Measurements from ENCODE around the gene EFCAB13.
"Not testable (repeated sequence)": the region's sequence is repeated elsewhere in the genome, so short reads cannot be mapped to it uniquely, and the experiment has no call there.

Gene EFCAB13

GRCh38 chr17:47425887-47426635 is 102.3 kb downstream of the EFCAB13 start:
- not testable (repeated sequence) for DNase-seq (ENCODE audit: low read depth in 2 of 2, low spot score in 1 of 2)

GRCh38 chr17:47427985-47428384 is 104.2 kb downstream of the EFCAB13 start:
- DNase-seq (ENCODE audit: low read depth in 2 of 2, low spot score in 1 of 2): no peak

- not testable (repeated sequence) for DNase-seq (ENCODE audit: low read depth in 2 of 2, low spot score in 1 of 2)
Observed at GRCh38 chr17:47432240-47432639, 108.5 kb downstream of the EFCAB13 start.

GRCh38 chr17:47465165-47465564 is 141.4 kb downstream of the EFCAB13 start:
- no peak for DNase-seq (ENCODE audit: low read depth in 2 of 2, low spot score in 1 of 2)

GRCh38 chr17:47466976-47467375 is 143.2 kb downstream of the EFCAB13 start:
- DNase-seq (ENCODE audit: low read depth in 2 of 2, low spot score in 1 of 2): not testable (repeated sequence)

GRCh38 chr17:47470836-47471235 is 147.1 kb downstream of the EFCAB13 start:
- no peak for DNase-seq (ENCODE audit: low read depth in 2 of 2, low spot score in 1 of 2)

- DNase-seq (ENCODE audit: low read depth in 2 of 2, low spot score in 1 of 2): not testable (repeated sequence)
Observed at GRCh38 chr17:47472073-47472472, 148.3 kb downstream of the EFCAB13 start.
